GM19463 (cell line): ENCODE measurements around the gene CCN5.
"Not testable (repeated sequence)": the region's sequence is repeated elsewhere in the genome, so short reads cannot be mapped to it uniquely, and the experiment has no call there.

Experiments used
- ATAC-seq: cut with Tn5 transposase; IDR thresholded peaks from one replicate; pipeline ENCODE4 v1.9.1; 2021; ENCODE audit warnings: mild to moderate bottlenecking, moderate library complexity; ENCODE audit not compliant: unreplicated experiment

CCN5 gene

DNA sequence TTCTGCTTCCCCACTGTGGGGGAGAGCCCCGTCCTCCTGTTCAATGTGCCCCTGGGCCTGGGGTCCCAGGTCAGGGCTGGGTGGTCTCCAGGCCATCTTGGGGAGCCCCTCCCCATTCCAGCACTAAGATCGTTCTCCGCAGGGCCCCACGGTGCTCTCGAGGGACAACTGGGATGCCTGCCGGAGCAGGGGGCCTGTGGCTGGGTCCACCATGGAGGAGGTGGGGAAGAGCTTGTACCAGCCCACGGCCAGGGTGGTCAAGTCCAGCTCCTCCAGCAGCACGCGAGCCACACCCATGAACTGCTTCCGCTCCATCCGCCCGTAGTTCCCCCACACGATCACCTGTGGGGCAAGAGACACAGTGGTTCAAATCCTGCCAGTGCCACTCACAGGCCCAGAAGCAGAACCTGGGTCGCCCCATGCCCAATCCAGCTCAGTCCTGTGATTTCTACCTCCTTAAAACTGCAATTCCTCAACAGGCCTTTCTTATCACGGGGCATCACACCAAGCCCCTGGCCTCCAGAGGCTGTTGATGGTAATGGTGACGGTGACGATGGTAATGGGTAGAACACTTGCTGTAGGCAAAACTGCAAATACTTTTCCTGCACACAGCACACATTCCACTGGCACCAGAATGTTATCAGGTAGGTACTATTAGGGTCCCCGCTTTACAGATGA is 41.0 kb downstream of the CCN5 start:
- no peak for ATAC-seq

DNA sequence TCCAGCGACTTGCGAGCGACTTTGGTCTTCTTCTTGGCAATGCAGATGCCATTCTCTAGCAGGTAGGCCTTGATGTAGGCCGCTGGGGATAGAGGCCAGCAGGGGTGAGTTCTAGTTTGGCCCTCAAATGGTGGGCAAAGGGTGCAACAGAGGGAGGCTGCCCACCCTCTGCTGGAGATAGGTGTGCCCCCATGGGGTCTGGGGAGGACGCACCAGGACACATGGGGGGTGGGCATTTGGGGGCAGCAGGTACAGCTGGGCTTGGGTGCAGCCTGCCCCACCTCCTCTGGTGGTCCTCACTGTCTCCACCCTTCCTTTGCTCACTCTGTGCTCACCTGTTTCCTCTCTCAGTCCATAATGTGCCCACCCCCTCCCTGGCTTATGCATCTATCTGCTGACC is 41.8 kb downstream of the CCN5 start:
- no peak for ATAC-seq

DNA sequence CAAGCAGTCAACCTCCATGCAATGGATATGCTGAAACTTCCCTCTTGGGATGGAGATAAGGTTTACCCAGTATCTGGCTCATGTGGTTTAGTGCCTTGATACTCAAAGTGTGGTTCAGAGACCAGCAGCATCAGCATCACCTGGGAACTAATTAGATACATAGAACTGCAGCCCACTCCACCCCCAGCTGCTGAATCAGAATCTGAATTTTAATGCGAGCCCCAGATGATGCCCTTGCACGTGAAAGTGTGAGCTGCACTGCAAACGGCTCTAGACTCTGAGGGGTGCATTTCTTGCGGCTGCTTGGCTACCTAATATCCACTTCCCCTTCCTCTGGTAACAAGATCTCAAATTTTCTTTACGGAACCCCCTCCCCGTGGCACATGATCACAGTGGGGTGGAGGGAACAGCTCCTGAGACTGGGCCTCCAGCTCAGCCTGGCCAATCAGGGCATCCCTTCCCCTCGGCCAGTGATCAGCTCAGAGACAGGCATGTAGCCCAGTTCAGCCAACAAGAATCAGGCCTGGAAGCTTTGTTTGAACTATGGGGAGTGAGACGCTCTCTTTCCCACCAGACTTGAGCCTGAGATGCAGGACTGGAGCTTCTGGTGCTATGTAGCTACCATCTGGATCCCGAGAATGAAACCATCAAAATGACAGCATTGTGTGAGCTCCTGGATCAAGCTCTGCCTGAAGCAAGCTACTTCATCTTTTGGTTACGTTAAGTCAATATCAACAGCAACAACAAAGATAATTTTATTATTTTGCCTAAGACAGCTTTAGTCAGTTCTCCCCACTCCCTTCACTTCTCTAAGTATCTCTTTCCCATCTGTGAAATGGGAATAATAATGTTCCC is 43.3 kb downstream of the CCN5 start:
- ATAC-seq: no peak

DNA sequence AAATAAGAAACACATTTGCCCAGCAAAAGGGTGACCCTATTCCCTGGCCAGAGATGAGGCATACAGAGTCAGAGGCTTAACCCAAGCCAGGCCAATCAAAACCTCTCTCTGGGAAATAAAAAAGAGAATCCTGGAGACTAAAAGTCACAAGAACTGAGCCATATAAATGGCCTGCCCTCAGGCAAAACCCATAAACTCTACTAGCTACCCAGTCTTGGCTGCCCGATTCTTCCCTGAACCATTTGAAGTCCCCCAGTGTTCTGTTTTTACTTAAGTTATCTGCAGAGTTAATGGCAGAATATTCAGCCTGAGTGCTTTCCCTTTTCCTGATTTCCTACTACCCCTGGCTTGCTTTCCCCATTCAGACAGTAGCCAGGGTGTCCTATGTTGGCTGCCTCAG is 44.4 kb downstream of the CCN5 start:
- ATAC-seq: no peak

DNA sequence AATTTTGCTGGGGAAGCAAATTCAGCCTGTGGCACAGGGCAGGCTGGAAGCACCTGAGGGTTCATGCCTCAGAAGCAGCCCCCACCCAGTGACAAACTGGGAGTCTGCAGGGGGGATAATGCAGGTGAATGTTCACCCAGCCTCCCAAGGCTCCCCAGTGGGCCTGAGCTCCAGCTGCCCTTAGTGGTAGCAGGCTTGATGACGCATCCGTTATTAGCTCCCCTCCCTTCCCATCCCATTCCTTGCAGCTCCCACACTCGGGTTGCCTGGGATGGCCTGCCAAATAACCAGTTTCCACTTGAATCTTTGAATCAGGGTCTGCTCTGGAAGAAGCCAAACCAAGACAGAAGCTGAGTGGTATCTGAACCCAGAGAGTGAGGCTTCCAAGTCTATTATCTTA is 46.3 kb downstream of the CCN5 start:
- ATAC-seq: no peak

DNA sequence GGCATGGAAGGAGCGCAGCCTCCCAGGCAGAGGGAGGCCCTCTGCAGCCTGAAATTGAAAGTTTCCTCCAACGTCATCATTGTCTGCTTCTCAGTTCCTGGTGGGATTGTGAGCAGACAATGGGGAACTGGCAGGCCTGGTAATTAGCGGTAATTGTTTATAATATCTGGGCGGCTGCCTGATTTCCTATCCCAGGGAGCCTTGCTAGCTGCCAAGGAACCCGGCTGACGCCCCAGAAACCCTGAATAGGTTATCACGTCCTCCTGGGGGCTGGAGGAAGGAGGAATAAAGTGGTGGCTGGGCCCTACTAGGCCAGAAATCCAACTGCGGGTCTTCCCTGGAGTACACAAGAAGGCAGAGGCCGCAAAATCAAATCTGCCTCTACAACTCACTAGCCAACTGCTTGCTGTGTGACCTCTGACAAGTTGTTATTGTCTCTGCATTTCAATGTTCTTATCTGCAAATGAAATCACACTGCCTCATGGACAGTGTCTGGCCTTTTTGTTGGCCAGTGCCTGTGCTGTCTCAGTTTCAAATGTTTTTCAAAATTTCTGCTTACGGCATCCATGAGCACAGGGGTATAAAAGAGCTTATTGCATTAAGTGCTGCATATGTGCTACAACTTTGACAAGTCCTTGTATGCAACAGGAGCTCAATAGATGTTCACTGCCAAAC is 47.4 kb downstream of the CCN5 start:
- ATAC-seq: no peak

DNA sequence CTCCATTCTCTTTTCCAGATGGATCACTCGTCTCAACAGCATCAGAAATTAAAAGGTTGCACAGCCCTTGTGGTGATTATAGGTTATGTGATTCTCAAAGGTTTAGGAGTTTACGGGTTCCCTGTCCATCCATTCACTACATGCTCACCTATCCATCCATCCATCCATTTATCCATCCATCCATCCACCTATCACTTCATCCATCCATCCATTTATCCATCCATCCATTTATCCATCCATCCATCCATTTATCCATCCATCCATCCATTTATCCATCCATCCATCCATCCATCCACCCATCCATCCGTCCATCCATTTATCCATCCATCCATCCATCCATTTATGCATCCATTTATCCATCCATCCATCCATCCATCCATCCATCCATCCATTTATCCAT is 48.6 kb downstream of the CCN5 start:
- not testable (repeated sequence) for ATAC-seq

DNA sequence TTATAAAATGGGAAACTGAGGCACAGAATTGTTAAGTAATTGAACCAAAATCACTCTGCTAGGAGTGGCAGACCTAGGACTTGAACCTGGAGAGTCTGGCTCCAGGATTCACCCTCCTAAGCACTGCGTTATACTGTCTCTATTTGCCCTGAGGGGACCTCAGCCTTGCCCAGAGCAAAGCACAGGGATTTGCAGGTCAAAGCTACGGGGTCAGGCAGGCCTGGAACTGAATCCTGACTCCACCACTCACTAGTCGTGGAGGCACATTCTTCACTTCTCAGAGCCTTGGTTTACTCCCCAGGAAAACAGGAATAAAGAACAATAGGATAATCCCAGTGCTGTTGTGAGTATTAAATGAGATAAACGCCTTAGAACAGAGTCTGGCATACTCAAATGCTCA is 49.9 kb downstream of the CCN5 start:
- ATAC-seq: no peak

DNA sequence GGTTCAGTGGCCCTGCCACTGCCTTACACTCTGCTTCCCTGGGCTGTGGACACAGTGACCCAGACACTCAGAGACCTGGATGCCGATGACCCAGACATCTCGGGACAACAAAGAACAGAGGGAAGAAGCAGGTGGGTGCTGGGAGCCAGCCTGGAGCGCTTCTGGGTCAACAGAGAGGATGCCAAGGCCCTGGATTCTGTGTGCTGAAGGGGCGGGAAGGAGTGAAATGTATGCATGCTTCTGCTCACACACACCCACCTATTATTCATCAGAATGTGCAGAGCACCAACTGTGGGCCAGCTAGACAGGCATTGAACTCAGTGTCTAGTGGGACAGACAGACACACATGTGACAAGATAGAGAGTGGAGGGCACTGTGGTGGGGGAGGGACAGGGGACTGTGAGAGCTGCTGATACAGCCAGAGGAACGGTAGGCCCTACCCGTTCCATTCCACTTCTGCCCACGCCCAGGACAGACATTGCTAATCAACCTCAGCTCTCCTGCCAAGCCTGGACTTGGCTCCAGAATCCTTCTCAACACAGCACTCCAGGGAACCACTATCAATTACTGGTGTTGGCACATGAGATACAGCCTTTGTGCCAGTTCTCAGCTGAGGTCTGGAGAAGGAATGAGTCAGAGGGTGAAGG is 50.7 kb downstream of the CCN5 start:
- ATAC-seq: no peak

DNA sequence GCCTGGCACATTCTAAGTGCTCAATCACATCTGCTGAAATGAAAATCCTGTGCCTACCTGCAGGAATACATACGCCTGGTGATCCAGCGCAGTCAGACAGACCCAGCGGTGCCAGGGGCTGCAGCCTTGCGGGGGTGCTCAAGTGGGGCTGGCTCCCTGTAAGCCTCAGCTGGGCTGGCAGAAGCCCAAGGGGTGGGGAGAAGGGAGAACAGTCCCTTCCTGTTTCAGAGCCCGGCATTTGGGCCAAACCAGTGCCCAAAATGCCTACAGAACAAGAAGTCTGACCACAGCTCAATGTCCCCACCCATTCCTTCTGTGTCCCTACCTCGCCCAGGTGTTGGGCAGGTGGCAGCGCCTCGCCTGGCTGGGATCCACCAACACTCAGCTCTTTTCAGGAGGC is 53.1 kb downstream of the CCN5 start:
- ATAC-seq: no peak

DNA sequence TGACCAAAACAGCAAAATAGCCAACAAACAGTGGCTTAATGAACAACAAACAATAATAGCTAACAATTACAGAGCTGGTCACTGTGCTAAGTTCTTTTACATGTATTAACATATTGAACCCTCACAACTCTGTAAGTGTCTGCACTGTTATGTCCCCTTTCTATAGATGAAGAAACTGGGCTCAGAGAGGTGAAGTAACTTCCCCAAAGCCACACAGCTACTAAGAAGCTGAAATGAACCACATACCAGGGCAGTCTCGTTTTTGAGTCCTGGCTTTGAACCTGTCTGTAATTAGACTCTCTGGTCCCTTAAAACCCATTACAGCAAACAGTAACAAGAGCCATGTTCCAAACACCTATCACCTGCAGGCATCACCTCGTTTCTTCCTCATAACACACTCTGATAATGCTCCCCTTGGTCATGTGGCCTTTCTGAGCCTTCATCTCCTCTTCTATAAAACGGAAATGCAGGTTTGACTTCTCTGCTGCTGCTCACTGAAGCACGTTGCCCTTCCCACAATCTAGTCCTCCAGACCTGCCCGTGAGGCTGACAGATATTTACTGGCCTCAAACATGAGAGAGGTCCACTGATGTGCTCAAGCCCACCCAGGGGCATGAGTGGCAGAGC is 53.8 kb downstream of the CCN5 start:
- no peak for ATAC-seq

DNA sequence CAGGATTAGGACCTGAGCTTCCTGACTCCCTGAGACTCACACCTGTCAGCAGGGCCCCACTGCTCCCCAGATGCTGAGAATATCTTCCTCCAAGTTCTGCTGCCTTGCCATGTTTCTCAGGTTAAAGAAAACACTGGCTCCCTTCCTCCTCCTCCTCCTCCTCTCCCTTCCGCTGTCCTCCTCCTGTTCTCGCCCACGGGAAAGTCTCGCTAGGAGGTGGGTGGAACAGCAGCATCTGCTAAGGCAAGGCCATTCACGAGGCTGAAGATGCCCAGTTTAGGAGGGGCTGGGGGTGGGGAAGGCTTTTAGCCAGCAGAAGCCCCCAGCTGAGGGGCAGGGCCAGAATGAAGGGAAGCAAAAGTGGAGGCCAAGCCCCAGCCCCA is 54.3 kb downstream of the CCN5 start:
- no peak for ATAC-seq

DNA sequence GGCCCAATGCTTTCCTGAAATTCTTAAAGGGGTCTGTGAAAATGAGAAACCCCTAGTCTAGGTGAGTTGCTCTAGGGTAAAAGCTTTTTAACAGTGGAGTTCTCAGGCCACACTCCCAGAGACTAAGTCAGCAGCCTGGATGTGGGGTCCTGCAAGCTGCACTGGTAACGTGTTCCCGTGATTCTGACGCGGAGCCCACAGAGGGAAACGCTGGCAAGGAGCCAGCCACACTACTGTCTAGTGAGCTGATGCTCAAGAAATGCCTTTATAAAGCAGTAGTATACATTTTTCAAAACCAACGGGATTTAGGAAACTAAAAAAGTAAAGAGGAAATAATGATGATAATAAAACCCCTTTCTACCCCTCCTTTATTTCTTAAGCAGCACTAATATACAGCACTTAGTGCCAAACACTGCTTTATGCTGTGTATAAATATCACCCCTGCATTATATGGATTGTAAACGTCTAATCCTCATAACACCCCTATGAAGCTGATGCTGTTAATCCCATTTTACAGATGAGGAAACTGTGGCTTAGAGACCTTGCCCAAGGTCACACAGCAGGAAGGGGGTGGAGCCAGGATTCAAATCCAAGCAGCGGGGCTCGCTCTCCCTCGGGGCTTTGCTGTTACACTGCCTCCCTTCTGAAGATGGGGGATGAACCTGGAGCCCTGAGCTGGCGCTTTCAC is 55.5 kb downstream of the CCN5 start:
- no peak for ATAC-seq

DNA sequence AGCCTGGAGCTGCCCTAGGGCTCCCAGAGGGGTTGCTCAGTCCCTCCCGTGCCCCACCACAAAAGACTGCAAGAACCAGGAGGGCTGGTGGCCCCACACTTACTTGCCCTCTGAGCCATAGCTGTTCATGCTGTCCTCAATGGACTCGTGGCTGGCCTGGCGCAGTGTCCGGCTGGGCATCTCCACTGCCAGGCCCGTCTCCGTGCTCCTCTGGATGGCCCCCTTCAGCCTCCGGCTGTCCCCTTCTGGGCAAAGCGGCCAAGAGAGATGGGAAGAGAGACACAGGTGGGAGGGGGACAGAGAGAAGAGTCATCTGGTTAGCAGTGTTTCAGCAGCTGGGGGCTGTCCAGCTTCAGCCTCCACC is 56.0 kb downstream of the CCN5 start:
- no peak for ATAC-seq

DNA sequence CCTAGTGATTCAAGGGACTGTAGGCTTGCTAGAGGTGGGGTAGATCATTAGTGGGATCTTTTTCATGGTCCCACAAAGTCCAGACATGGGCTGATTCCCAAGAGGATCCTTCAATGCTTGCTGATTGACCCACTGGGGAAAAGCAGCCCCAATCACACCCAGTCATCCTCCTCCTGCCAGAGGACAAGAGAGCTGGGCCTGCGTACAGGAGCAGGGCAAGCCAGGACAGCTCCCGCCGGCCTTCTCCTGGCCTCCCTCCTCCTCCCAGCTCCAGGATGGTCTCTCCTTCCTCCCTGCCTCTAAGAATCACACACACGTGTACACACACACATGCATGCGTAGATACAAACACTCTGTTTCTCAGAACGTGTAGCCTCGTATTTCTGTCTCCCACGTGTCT is 57.5 kb downstream of the CCN5 start:
- no peak for ATAC-seq

DNA sequence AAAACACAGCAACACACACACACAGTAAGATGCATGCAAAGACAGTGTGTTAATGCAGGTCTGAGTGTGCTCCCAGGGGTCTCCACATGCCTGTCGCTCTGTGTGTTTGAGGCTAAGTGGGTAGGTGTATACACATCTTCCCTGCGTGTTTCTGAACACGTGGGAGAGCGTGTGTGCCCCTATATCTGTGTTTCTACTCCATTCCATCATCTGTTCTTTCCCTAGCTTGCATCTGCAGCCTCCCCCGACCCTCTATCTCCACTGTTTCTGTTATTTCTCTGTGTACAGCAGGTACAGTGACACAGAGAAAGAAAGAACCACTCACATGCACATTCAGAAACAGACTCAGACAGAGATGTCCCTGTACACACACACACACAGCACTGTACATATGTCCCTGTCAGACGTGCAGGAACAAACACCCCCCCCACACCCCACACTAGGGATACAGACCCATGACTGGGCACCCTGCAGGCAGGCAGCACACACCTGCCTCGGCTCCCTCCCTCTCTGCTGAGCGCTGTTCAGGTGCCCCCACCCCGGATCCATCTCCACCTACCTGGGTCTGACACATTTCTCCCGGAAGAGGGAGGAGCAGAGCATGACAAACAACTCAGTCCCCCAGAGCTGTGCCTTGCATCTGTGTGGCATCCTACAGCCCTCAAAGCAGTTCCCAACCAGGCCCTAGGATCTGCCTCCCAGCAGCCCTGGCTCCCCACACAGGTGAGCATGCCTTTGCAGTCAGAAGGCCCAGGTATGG is 58.1 kb downstream of the CCN5 start:
- no peak for ATAC-seq

DNA sequence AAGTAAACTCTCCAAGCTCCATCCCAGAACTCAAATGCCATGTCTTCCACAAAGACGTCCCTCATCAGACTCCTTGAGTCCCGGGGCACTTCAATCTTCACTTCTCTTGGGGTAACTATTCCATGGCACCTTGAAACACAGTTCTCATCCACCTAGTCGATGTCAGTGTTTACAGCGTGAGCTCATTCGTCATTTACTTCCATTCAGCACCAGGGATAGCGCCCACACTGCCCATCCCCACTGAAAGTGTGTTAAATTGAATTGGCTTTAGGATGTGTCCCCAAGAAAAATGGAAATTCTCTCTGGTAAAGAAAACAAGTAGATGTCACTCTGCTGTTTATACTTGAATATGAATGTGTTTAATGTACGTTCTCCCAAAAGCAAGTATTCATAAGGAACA is 61.8 kb downstream of the CCN5 start:
- no peak for ATAC-seq
